CD8-positive, alpha-beta memory T cell (primary cell): Measurements from ENCODE around the gene PPAT. TPM values are rescaled to one million over a fixed set of nuclear protein-coding genes. Genes with fewer than 3 reads are reported as not detected.
"Not testable (repeated sequence)": the region's sequence is repeated elsewhere in the genome, so short reads cannot be mapped to it uniquely, and the experiment has no call there.

ENCODE experiments used
- CTCF ChIA-PET: fragments of 350-600 bp; sonication (Branson Sonifier 250); formaldehyde crosslinking; loops from one replicate; lab custom pipeline; 2021; ENCODE audit warnings: antibody characterized with exemption; lab: Charles Lee
- POLR2A ChIA-PET: fragments of 350-600 bp; sonication (Branson Sonifier 250); formaldehyde crosslinking; loops from one replicate; lab custom pipeline; 2021; ENCODE audit warnings: antibody characterized with exemption; lab: Charles Lee
- DNase-seq, 5 donors: peaks; one replicate each; pipeline versions ENCODE4 v3.0.0 to v3.0.0-alpha.2; 2020 to 2022; ENCODE audit warnings: mixed read lengths in 1 of 5
- H3K27ac ChIP-seq: one replicate; pipeline ENCODE4 v1.7.0; 2013; ENCODE audit warnings: low read depth, mild to moderate bottlenecking, low read length, moderate library complexity
- H3K27me3 ChIP-seq: 2 replicates; pipeline ENCODE4 v1.7.0; 2013; ENCODE audit warnings: low read length, mild to moderate bottlenecking; ENCODE audit not compliant: insufficient read depth, poor library complexity, severe bottlenecking
- H3K36me3 ChIP-seq: 2 replicates; pipeline ENCODE4 v1.7.0; 2013; ENCODE audit warnings: mild to moderate bottlenecking, low read length, moderate library complexity; ENCODE audit not compliant: insufficient read depth
- H3K4me1 ChIP-seq: 2 replicates; pipeline ENCODE4 v1.7.0; 2013; ENCODE audit warnings: mild to moderate bottlenecking, low read length, moderate library complexity; ENCODE audit not compliant: insufficient read depth
- H3K4me3 ChIP-seq: 2 replicates; pipeline ENCODE4 v1.7.0; 2013; ENCODE audit warnings: mild to moderate bottlenecking, low read length
- H3K9me3 ChIP-seq: 2 replicates; pipeline ENCODE4 v1.7.0; 2013; ENCODE audit warnings: mild to moderate bottlenecking, low read length
- H3K27ac Mint-ChIP-seq, 8 donors: one replicate each; pipeline ENCODE4 v1.8.0; 2020 to 2021; ENCODE audit warnings: mixed read lengths in 8 of 8, mild to moderate bottlenecking in 6 of 8, inconsistent platforms in 3 of 8, moderate library complexity in 3 of 8
- H3K27me3 Mint-ChIP-seq, 2 donors: one replicate each; pipeline ENCODE4 v1.8.0; 2020 to 2021; ENCODE audit warnings: mixed read lengths in 2 of 2, mild to moderate bottlenecking in 1 of 2, moderate library complexity in 1 of 2
- H3K36me3 Mint-ChIP-seq, 3 donors: one replicate each; pipeline ENCODE4 v1.8.0; 2020 to 2021; ENCODE audit warnings: mixed read lengths in 3 of 3, inconsistent platforms in 1 of 3, mild to moderate bottlenecking in 1 of 3
- H3K4me1 Mint-ChIP-seq, 3 donors: one replicate each; pipeline ENCODE4 v1.8.0; 2020 to 2021; ENCODE audit warnings: mixed read lengths in 3 of 3, inconsistent platforms in 1 of 3, mild to moderate bottlenecking in 1 of 3
- H3K4me3 Mint-ChIP-seq, 7 donors: one replicate each; pipeline ENCODE4 v1.8.0; 2020 to 2021; ENCODE audit warnings: mixed read lengths in 7 of 7, mild to moderate bottlenecking in 6 of 7, moderate library complexity in 4 of 7, inconsistent platforms in 2 of 7
- H3K9me3 Mint-ChIP-seq, 5 donors: one replicate each; pipeline ENCODE4 v1.8.0; 2020 to 2022; ENCODE audit warnings: mixed read lengths in 5 of 5, mild to moderate bottlenecking in 3 of 5, moderate library complexity in 2 of 5, inconsistent platforms in 1 of 5
- polyA plus RNA-seq: library from polyadenylated mRNA; unstranded; fragments of 300-500 nt; fragmentation: Illumina TruSeq; gene quantifications from one replicate; pipeline ENCODE4 v1.2.3, GENCODE V29; 2021
- total RNA-seq, 2 experiments: library from RNA; stranded (reverse); gene quantifications; one replicate each; pipeline ENCODE4 v1.2.3, GENCODE V29; 2021

The PPAT gene
- total and polyA plus RNA-seq, 3 experiments from 2014 or later = 14.0 to 63.1 (median 58.5) TPM

- peaks cover 13% of the 10 kb centered on the region for H3K36me3 ChIP-seq
- ChIA-PET CTCF (interaction anchor here (1.1 to 2.4 kb wide), 6 partner anchors 31 to 519 kb away, joined by 3 to 20 read pairs (median 6); partner anchors contain the start of genes CEP135, PAICS and PPAT), POLR2A (interaction anchor here (0.6 to 5.1 kb wide), 5 partner anchors 9 to 519 kb away, joined by 3 to 46 read pairs (median 6); partner anchors contain the start of genes AASDH, CEP135, PAICS and PPAT)
- peak within 1 kb of the TSS; percentile 97 for H3K4me3 ChIP-seq
- peaks cover 56 to 74% (median 63%) of the 10 kb centered on the region in 3 donors for H3K4me1 Mint-ChIP-seq
- no peaks in the 10 kb centered on the region for H3K9me3 Mint-ChIP-seq
- H3K27me3 Mint-ChIP-seq = no peaks in the 10 kb centered on the region
- H3K27ac Mint-ChIP-seq = peak within 1 kb of the TSS; percentile 92 to 100 (median 98)
- peak within 1 kb of the TSS; percentile 93 to 100 (median 98) for H3K4me3 Mint-ChIP-seq
- H3K27me3 ChIP-seq = no peaks in the 10 kb centered on the region
- H3K27ac ChIP-seq = peak within 1 kb of the TSS; percentile 96
- H3K36me3 Mint-ChIP-seq = peaks cover 0 to 44% (median 5%) of the 10 kb centered on the region in 3 donors
- DNase-seq = peak; percentile 87 to 94 (median 88)
- H3K9me3 ChIP-seq = no peaks in the 10 kb centered on the region
- peaks cover 48% of the 10 kb centered on the region for H3K4me1 ChIP-seq
Measured at GRCh38 chr4:56467284-56468096, 32.1 kb upstream of the PPAT start, which contains the start of gene SRP72. Gene SRP72, plus strand, starts transcription at chr4:56467617. Its CDS starts 19 bp downstream, at chr4:56467636.

- Mint-ChIP-seq H3K9me3 (no peaks in the 10 kb centered on the region), H3K4me3 (peak overlapping the region; percentile 93 to 100 (median 98)), H3K27me3 (no peaks in the 10 kb centered on the region), H3K36me3 (peaks cover 0 to 45% (median 3%) of the 10 kb centered on the region in 3 donors), H3K4me1 (peaks cover 58 to 79% (median 65%) of the 10 kb centered on the region in 3 donors), H3K27ac (peak overlapping the region; percentile 92 to 100 (median 98))
- Histone ChIP-seq H3K4me1 (peaks cover 48% of the 10 kb centered on the region), H3K36me3 (peaks cover 9% of the 10 kb centered on the region), H3K9me3 (no peaks in the 10 kb centered on the region), H3K4me3 (peak overlapping the region; percentile 97), H3K27me3 (no peaks in the 10 kb centered on the region), H3K27ac (peak overlapping the region; percentile 96)
- CTCF ChIA-PET = interaction anchor here (0.7 to 2.3 kb wide), 4 partner anchors 15 to 43 kb away, joined by 3 to 20 read pairs (median 4); partner anchors contain the start of genes PAICS and PPAT
- POLR2A ChIA-PET = interaction anchor here (1.5 to 5.1 kb wide), 2 partner anchors 31 to 80 kb away, joined by 6 to 46 read pairs; partner anchors contain the start of genes AASDH, PAICS and PPAT
- no peak for DNase-seq
Measured at GRCh38 chr4:56466910-56467283, 31.5 kb upstream of the PPAT start.

- DNase-seq = peak in 1 of 5 donors; percentile 6
- Histone ChIP-seq H3K27ac (peak overlapping the region; percentile 96), H3K4me3 (peak overlapping the region; percentile 97), H3K4me1 (peaks cover 48% of the 10 kb centered on the region)
- not testable (repeated sequence) for H3K9me3 Mint-ChIP-seq, H3K9me3 ChIP-seq, H3K27me3 ChIP-seq, H3K36me3 ChIP-seq, H3K27me3 Mint-ChIP-seq
- H3K4me3 Mint-ChIP-seq = peak overlapping the region; percentile 93 to 100 (median 98)
- POLR2A ChIA-PET = interaction anchor here (0.6 to 5.1 kb wide), 4 partner anchors 30 to 557 kb away, joined by 4 to 46 read pairs (median 7); partner anchors contain the start of genes AASDH, PAICS and PPAT
- CTCF ChIA-PET = interaction anchor here (0.7 to 2.3 kb wide), 4 partner anchors 15 to 42 kb away, joined by 3 to 20 read pairs (median 4); partner anchors contain the start of genes PAICS and PPAT
- peak overlapping the region; percentile 92 to 100 (median 98) for H3K27ac Mint-ChIP-seq
- peaks cover 59 to 75% (median 65%) of the 10 kb centered on the region in 3 donors for H3K4me1 Mint-ChIP-seq
- H3K36me3 Mint-ChIP-seq = peaks cover 0 to 43% (median 1%) of the 10 kb centered on the region in 3 donors
Measured at GRCh38 chr4:56466296-56466761, 30.9 kb upstream of the PPAT start.

GRCh38 chr4:56465599-56466295 lies 30.3 kb upstream of the PPAT start:
- H3K4me1 Mint-ChIP-seq = peaks cover 59 to 73% (median 65%) of the 10 kb centered on the region in 3 donors
- CTCF ChIA-PET = interaction anchor here (1.5 to 2.3 kb wide), 3 partner anchors 14 to 40 kb away, joined by 3 to 20 read pairs (median 6); partner anchors contain the start of genes PAICS and PPAT
- H3K36me3 ChIP-seq = peaks cover 5% of the 10 kb centered on the region

GRCh38 chr4:56464581-56464980 lies 29.2 kb upstream of the PPAT start:
- H3K9me3 Mint-ChIP-seq = no peaks in the 10 kb centered on the region
- peak overlapping the region in 4 of 7 donors; percentile 0 to 98 (median 38) for H3K4me3 Mint-ChIP-seq
- H3K4me1 Mint-ChIP-seq = peaks cover 52 to 68% (median 64%) of the 10 kb centered on the region in 3 donors
- Histone ChIP-seq H3K4me1 (peaks cover 40% of the 10 kb centered on the region), H3K9me3 (no peaks in the 10 kb centered on the region), H3K27me3 (no peaks in the 10 kb centered on the region), H3K27ac (no peak overlapping the region), H3K36me3 (peaks cover 8% of the 10 kb centered on the region), H3K4me3 (no peak overlapping the region)
- H3K27me3 Mint-ChIP-seq = no peaks in the 10 kb centered on the region
- CTCF ChIA-PET = interaction anchor here (1.5 kb wide), 1 partner anchor 29 kb away, joined by 4 read pairs; the partner anchor contains the start of gene PAICS
- POLR2A ChIA-PET = interaction anchor here (5.1 kb wide), 1 partner anchor 29 kb away, joined by 46 read pairs; the partner anchor contains the start of genes PAICS and PPAT
- H3K27ac Mint-ChIP-seq = peak overlapping the region in 2 of 8 donors; percentile 39 to 61
- peaks cover 4 to 47% (median 9%) of the 10 kb centered on the region in 3 donors for H3K36me3 Mint-ChIP-seq
- no peak for DNase-seq

More at GRCh38 chr4:56465599-56466295, 30.3 kb upstream of the PPAT start:
- DNase-seq = no peak
- peaks cover 0 to 44% (median 0%) of the 10 kb centered on the region in 3 donors for H3K36me3 Mint-ChIP-seq
- POLR2A ChIA-PET = interaction anchor here (0.6 to 5.1 kb wide), 5 partner anchors 30 to 558 kb away, joined by 4 to 46 read pairs (median 6); partner anchors contain the start of genes AASDH, PAICS and PPAT
- H3K4me3 Mint-ChIP-seq = peak overlapping the region; percentile 93 to 100 (median 98)
- peak overlapping the region; percentile 43 to 100 (median 94) for H3K27ac Mint-ChIP-seq
- no peaks in the 10 kb centered on the region for H3K27me3 ChIP-seq
- H3K9me3 Mint-ChIP-seq = no peaks in the 10 kb centered on the region
- peak overlapping the region; percentile 96 for H3K27ac ChIP-seq
- H3K4me1 ChIP-seq = peaks cover 48% of the 10 kb centered on the region
- peak overlapping the region; percentile 97 for H3K4me3 ChIP-seq
- no peaks in the 10 kb centered on the region for H3K9me3 ChIP-seq
- H3K27me3 Mint-ChIP-seq = no peaks in the 10 kb centered on the region

- H3K9me3 Mint-ChIP-seq = no peaks in the 10 kb centered on the region
- Histone ChIP-seq H3K9me3 (no peaks in the 10 kb centered on the region), H3K4me1 (peaks cover 32% of the 10 kb centered on the region), H3K36me3 (peaks cover 8% of the 10 kb centered on the region), H3K4me3 (no peak overlapping the region), H3K27me3 (no peaks in the 10 kb centered on the region), H3K27ac (no peak overlapping the region)
- H3K36me3 Mint-ChIP-seq = peaks cover 4 to 52% (median 10%) of the 10 kb centered on the region in 3 donors
- DNase-seq = no peak
- H3K27me3 Mint-ChIP-seq = no peaks in the 10 kb centered on the region
- H3K27ac Mint-ChIP-seq = peak overlapping the region in 1 of 8 donors; percentile 21
- POLR2A ChIA-PET = no interaction called here
- H3K4me3 Mint-ChIP-seq = no peak overlapping the region
- H3K4me1 Mint-ChIP-seq = peaks cover 44 to 60% (median 55%) of the 10 kb centered on the region in 3 donors
- CTCF ChIA-PET = interaction anchor here (1.5 kb wide), 1 partner anchor 28 kb away, joined by 4 read pairs; the partner anchor contains the start of gene PAICS
Measured at GRCh38 chr4:56463711-56464110, 28.3 kb upstream of the PPAT start.

- Mint-ChIP-seq H3K27me3 (no peaks in the 10 kb centered on the region), H3K4me3 (peak overlapping the region in 1 of 7 donors; percentile 56), H3K36me3 (peaks cover 4 to 47% (median 10%) of the 10 kb centered on the region in 3 donors), H3K27ac (peak overlapping the region in 3 of 8 donors; percentile 10 to 75 (median 18)), H3K9me3 (no peaks in the 10 kb centered on the region), H3K4me1 (peaks cover 33 to 47% (median 43%) of the 10 kb centered on the region in 3 donors)
- Histone ChIP-seq H3K27ac (no peak overlapping the region), H3K4me3 (no peak overlapping the region), H3K27me3 (no peaks in the 10 kb centered on the region), H3K36me3 (peaks cover 8% of the 10 kb centered on the region), H3K9me3 (no peaks in the 10 kb centered on the region), H3K4me1 (peaks cover 26% of the 10 kb centered on the region)
- no peak for DNase-seq
- CTCF ChIA-PET = no interaction called here
- POLR2A ChIA-PET = no interaction called here
Measured at GRCh38 chr4:56462157-56462556, 26.7 kb upstream of the PPAT start.
